DLD1 (cell line): ENCODE results near the gene UGT1A4.

Experiments used
- in situ Hi-C: cut with HindIII; loops from 2 replicates; pipeline ENCODE4 v1.10.0; 2017; ENCODE audit warnings: low sequenced_read_pairs

Gene UGT1A4

GRCh38 chr2:233807966-233808935 lies 89.7 kb downstream of the UGT1A4 start:
- in situ Hi-C loops: no loop called here

- in situ Hi-C loops: no loop called here
Measured at GRCh38 chr2:233810385-233810784, 91.8 kb downstream of the UGT1A4 start.

GRCh38 chr2:233811087-233811486 lies 92.6 kb downstream of the UGT1A4 start:
- in situ Hi-C loops: no loop called here

GRCh38 chr2:233811732-233812131 lies 93.2 kb downstream of the UGT1A4 start:
- in situ Hi-C loops: no loop called here

- in situ Hi-C loops: no loop called here
Measured at GRCh38 chr2:233813236-233814055, 94.9 kb downstream of the UGT1A4 start.

- in situ Hi-C loops: no loop called here
Measured at GRCh38 chr2:233814056-233814835, 95.7 kb downstream of the UGT1A4 start.

GRCh38 chr2:233815861-233816260 lies 97.3 kb downstream of the UGT1A4 start:
- in situ Hi-C loops: no loop called here

GRCh38 chr2:233816334-233816733 lies 97.8 kb downstream of the UGT1A4 start:
- in situ Hi-C loops: no loop called here

GRCh38 chr2:233816771-233817170 lies 98.2 kb downstream of the UGT1A4 start:
- in situ Hi-C loops: no loop called here

- in situ Hi-C loops: no loop called here
Measured at GRCh38 chr2:233817361-233817911, 98.9 kb downstream of the UGT1A4 start.

GRCh38 chr2:233817995-233818638 lies 99.6 kb downstream of the UGT1A4 start:
- in situ Hi-C loops: no loop called here

GRCh38 chr2:233818639-233819621 lies 100.4 kb downstream of the UGT1A4 start:
- in situ Hi-C loops: no loop called here

- in situ Hi-C loops: no loop called here
Measured at GRCh38 chr2:233819884-233820773, 101.6 kb downstream of the UGT1A4 start.

GRCh38 chr2:233820774-233821105 lies 102.2 kb downstream of the UGT1A4 start:
- in situ Hi-C loops: no loop called here

GRCh38 chr2:233821196-233821595 lies 102.7 kb downstream of the UGT1A4 start:
- in situ Hi-C loops: no loop called here

GRCh38 chr2:233821709-233822100 lies 103.2 kb downstream of the UGT1A4 start:
- in situ Hi-C loops: no loop called here

- in situ Hi-C loops: no loop called here
Measured at GRCh38 chr2:233822101-233822771, 103.7 kb downstream of the UGT1A4 start.
